Fibroblast of villous mesenchyme (primary cell): ENCODE data around the gene USP31. TPM values are rescaled to one million over a fixed set of nuclear protein-coding genes. Genes with fewer than 3 reads are reported as not detected.
"Not testable (repeated sequence)": the region's sequence is repeated elsewhere in the genome, so short reads cannot be mapped to it uniquely, and the experiment has no call there.

ENCODE experiments used
- DNase-seq: peaks from one replicate; pipeline ENCODE4 v3.0.0-alpha.2; 2010; ENCODE audit warnings: low read depth
- H3K4me3 ChIP-seq: 2 replicates; pipeline ENCODE4 v1.5.1; 2011; ENCODE audit warnings: low read depth, mild to moderate bottlenecking, low read length
- total RNA-seq: library from RNA; depleted of rRNA; stranded (reverse); fragments of >200 nt; gene quantifications from 2 replicates; pipeline ENCODE4 v1.2.3, GENCODE V29; 2012
- TF ChIP-seq, protein P1 (sequence below): IDR thresholded peaks from 2 replicates; pipeline ENCODE4 v1.5.1; 2012; ENCODE audit warnings: low read depth, mild to moderate bottlenecking, low read length; ENCODE audit not compliant: insufficient read depth

The USP31 gene
- total RNA-seq, 1 donor, result 11.2 TPM

DNA sequence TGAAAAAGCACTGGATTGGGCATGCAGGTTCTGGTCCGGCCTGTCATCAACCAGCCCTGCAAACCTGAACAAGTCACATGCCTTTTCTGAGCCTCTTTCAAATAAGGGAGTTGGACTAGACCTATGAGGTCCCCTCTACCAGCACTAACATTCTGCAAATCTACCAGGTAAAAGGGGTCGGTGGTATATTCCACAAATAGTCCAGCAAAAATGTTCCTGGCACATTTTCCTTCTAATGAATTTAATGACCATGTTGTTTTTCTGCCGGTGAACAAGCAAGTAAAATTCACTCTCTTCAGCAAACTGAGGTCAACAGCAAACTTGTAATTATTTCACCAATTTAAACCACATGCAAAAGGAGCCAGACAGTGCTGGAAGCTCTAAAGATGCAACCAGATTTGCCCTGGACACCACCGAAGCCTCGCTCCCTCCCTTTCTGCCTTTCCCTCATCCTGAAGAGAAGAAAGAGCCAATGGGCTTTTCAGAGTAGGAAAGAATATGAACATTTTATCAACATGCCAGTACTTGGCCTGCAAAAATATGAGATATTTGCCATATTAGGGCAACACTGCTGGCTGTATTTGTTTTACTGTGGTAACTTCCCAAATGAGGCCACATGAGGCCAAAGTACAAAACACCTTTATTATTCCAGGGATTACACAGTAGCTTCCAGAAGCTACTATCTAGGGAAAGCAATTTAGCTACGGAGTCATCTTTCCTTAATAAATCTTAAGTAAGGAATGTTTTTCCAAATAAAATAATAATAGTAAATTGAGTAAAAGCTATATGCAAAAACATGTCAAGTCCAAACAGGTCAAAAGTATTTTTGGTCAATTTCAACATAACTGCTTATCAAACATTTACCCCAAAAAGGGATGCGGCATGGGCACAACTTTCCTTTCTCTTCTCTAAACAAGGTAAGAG lies 45.0 kb downstream of the USP31 start:
- TF ChIP-seq, protein P1, sequence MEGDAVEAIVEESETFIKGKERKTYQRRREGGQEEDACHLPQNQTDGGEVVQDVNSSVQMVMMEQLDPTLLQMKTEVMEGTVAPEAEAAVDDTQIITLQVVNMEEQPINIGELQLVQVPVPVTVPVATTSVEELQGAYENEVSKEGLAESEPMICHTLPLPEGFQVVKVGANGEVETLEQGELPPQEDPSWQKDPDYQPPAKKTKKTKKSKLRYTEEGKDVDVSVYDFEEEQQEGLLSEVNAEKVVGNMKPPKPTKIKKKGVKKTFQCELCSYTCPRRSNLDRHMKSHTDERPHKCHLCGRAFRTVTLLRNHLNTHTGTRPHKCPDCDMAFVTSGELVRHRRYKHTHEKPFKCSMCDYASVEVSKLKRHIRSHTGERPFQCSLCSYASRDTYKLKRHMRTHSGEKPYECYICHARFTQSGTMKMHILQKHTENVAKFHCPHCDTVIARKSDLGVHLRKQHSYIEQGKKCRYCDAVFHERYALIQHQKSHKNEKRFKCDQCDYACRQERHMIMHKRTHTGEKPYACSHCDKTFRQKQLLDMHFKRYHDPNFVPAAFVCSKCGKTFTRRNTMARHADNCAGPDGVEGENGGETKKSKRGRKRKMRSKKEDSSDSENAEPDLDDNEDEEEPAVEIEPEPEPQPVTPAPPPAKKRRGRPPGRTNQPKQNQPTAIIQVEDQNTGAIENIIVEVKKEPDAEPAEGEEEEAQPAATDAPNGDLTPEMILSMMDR, result no peak
- H3K4me3 ChIP-seq, result no peak overlapping the region
- no peak for DNase-seq

DNA sequence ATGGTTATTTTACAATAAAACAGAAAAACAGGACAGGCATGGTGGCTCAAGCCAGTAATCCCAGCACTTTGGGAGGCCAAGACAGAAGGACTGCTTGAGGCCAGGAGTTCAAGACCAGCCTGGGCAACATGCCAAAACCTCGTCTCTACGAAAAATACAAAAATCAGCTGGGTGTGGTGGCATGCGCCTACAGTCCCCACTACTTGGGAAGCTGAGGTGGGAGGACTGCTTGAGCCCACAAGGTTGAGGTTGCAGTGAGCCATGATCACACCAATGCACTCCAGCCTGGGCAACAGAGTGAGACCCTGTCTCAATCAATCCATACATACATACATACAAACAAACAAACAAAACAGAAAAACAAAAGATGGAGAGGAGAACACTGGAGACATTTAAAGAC lies 45.6 kb downstream of the USP31 start:
- no peak overlapping the region for H3K4me3 ChIP-seq
- no peak for DNase-seq
- TF ChIP-seq, protein P1, result no peak

DNA sequence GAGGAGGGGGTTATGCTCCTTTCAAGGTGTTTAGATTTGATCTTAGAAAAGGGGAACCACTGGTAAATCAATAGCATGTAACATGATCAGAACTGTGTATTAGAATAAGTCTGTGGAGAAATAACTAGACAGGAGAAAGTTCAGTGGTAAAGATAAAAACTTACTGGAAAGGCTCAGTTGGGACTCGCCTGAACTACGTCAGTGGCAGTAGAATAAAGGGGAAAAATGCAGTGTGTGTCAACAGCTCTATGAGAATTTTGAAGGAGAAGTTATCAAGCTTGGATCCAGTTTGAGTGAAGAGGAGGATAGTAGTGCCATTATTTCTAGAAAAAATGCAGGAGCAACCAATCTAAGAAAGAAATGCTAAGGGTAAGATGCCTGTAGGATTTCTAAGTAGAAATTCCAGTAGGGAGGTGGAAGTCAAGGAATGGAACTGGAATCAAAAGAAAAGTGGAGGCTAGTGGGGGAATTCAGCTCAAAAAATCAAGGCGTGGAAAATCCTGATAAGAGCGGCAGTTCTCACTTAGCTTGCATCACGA lies 48.2 kb downstream of the USP31 start:
- no peak overlapping the region for H3K4me3 ChIP-seq
- no peak for DNase-seq
- TF ChIP-seq, protein P1, result no peak

DNA sequence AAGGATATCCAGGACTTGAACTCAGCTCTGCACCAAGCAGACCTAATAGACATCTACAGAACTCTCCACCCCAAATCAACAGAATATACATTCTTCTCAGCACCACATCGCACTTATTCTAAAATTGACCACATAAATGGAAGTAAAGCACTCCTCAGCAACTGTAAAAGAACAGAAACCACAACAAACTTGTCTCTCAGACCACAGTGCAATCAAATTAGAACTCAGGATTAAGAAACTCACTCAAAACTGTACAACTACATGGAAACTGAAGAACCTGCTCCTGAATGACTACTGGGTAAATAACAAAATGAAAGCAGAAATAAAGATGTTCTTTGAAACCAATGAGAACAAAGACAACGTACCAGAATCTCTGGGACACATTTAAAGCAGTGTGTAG lies 52.8 kb downstream of the USP31 start:
- not testable (repeated sequence) for H3K4me3 ChIP-seq, DNase-seq

DNA sequence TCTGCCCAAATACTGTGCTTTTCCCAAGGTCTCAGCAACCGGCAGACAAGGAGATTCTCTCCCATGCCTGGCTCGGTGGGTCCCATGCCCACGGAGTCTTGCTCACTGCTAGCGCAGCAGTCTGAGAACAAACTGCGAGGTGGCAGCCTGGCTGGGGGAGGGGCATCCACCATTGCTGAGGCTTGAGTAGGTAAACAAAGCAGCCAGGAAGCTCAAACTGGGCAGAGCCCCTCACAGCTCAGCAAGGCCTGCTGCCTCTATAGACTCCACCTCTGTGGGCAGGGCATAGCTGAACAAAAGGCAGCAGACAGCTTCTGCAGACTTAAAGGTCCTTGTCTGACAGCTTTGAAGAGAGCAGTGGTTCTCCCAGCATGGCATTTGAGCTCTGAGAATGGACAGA lies 55.1 kb downstream of the USP31 start:
- not testable (repeated sequence) for DNase-seq, H3K4me3 ChIP-seq

DNA sequence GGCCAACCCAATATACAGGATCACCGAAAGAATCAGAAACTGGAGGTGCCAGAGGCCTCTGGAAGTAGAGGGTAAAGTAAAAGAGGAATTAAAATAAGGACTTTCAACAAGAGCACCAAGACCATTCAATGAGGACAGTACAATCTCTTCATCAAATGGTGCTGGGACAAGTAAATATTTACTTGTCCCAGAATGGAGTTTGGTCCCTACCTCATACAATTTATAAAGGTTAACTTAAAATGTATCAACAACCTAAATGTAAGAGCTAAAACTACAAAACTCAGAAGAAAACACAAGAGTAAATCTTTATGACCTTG lies 56.5 kb downstream of the USP31 start:
- TF ChIP-seq, protein P1, result no peak
- no peak overlapping the region for H3K4me3 ChIP-seq

DNA sequence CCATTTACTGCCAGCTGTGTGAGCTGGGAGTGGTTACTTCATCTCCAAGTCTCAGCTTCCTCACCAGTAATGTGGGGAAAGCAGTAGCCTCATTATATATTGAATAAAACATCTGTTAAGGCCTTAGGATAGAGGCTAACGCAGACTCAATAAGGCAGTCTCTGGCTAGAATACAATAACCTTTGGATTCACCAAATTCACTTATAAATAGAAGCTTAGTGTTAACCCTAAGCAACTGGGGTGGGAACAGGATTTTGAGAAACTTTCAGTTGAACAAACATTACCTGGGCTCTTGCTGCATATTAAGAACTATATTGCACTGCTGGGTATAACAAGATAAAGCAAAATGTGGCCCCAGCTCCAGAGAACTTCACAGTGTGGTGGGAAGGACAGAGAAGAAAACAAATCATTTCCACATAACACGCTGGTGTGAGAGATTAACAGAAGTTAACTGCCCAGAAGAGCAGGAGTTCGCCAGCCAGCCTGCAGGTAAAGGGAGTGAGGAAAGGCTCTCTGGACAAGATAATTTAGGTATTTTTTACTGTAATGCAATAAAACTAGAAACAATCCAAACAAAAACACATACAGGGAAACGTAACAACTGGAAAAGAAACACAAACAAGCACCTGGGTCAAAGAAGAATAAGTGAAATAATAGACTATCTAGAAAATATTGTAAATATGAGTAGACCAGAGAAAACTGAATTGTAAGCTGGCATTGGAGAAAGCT lies 57.0 kb downstream of the USP31 start:
- TF ChIP-seq, protein P1, result no peak
- no peak overlapping the region for H3K4me3 ChIP-seq
- no peak for DNase-seq

More for the DNA sequence above, 56.5 kb downstream of the USP31 start:
- DNase-seq, result no peak
